Measurements from ENCODE around the gene CEMIP2.

DNA sequence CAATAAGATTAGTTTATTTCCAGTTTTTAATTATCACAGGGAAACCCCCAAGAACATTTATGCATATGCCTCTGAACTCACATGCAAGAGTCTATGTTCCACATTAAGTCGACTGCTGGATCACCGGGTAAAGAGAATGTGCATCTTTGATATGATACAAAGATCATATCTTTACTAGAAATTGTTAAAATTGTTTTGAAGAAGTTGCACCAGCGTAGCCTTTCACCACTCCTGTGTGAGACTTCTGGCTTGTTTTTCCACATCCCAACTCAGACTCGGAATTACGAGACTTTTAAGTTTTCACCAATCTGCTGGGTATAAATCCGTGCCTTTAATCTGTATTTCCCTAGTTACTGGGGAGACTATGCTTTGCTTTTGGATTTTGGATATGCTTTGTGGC lies 113.2 kb downstream of the CEMIP2 start:
- TF ChIP-seq, protein P1, sequence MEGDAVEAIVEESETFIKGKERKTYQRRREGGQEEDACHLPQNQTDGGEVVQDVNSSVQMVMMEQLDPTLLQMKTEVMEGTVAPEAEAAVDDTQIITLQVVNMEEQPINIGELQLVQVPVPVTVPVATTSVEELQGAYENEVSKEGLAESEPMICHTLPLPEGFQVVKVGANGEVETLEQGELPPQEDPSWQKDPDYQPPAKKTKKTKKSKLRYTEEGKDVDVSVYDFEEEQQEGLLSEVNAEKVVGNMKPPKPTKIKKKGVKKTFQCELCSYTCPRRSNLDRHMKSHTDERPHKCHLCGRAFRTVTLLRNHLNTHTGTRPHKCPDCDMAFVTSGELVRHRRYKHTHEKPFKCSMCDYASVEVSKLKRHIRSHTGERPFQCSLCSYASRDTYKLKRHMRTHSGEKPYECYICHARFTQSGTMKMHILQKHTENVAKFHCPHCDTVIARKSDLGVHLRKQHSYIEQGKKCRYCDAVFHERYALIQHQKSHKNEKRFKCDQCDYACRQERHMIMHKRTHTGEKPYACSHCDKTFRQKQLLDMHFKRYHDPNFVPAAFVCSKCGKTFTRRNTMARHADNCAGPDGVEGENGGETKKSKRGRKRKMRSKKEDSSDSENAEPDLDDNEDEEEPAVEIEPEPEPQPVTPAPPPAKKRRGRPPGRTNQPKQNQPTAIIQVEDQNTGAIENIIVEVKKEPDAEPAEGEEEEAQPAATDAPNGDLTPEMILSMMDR (IDR thresholded peaks at IDR 0.05): no peak
- no peak for TF ChIP-seq POLR2AphosphoS5 (IDR thresholded peaks at IDR 0.05; ENCODE audit: low read depth, low read length)
- TF ChIP-seq, protein P2, sequence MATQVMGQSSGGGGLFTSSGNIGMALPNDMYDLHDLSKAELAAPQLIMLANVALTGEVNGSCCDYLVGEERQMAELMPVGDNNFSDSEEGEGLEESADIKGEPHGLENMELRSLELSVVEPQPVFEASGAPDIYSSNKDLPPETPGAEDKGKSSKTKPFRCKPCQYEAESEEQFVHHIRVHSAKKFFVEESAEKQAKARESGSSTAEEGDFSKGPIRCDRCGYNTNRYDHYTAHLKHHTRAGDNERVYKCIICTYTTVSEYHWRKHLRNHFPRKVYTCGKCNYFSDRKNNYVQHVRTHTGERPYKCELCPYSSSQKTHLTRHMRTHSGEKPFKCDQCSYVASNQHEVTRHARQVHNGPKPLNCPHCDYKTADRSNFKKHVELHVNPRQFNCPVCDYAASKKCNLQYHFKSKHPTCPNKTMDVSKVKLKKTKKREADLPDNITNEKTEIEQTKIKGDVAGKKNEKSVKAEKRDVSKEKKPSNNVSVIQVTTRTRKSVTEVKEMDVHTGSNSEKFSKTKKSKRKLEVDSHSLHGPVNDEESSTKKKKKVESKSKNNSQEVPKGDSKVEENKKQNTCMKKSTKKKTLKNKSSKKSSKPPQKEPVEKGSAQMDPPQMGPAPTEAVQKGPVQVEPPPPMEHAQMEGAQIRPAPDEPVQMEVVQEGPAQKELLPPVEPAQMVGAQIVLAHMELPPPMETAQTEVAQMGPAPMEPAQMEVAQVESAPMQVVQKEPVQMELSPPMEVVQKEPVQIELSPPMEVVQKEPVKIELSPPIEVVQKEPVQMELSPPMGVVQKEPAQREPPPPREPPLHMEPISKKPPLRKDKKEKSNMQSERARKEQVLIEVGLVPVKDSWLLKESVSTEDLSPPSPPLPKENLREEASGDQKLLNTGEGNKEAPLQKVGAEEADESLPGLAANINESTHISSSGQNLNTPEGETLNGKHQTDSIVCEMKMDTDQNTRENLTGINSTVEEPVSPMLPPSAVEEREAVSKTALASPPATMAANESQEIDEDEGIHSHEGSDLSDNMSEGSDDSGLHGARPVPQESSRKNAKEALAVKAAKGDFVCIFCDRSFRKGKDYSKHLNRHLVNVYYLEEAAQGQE (IDR thresholded peaks at IDR 0.05; ENCODE audit: insufficient read depth in 1 of 2, low read depth in 2 of 2, low read length in 1 of 2): no peak

All from Panc1 (cell line).